ENCODE results near the gene TIFAB.

TIFAB gene

DNA sequence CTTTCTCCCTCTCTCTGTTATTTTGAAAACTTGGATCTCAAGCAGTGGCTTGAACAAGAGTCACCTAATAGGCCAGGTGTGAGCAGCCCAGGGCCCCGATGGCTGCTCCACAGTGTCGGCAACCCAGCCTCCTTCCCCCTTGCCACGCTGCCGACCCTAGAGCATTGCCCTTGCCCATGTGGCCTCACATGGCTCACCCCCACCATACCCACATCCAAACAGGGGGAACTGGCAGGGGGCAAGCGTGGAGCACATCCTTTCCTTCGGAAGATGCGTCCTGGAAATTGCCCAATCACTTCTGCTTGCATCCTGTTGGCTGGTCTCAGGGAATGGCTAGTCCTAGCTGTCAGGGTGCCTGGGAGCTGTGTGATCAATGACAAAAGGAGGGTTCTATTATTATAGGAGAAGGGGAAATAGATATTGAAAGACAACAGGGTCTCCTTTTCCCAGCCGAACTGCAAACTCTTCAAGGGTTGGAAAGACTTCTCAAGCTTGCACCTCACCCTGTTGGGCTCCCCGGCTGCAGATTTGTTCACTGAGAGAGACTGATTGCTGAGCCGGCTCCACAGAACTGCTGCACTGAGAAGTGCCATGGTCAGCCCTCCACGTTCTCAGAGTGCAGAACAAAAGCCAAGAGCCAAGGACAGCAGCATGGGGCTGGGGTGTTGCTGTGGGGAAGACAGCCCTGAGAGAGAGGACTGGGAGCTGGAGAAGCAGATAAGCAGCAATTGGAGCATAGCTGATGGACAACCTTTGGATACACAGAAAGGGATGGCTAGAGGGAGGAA lies 8.3 kb upstream of the TIFAB start:
- ATAC-seq = no peak
- TF ChIP-seq ZFP30 (CRISPR knock-in tag; IDR thresholded peaks at IDR 0.05) (no peak), ISL1 (CRISPR knock-in tag; IDR thresholded peaks at IDR 0.05) (no peak), PPARA (CRISPR knock-in tag; IDR thresholded peaks at IDR 0.05; ENCODE audit: borderline replicate concordance) (no peak)

DNA sequence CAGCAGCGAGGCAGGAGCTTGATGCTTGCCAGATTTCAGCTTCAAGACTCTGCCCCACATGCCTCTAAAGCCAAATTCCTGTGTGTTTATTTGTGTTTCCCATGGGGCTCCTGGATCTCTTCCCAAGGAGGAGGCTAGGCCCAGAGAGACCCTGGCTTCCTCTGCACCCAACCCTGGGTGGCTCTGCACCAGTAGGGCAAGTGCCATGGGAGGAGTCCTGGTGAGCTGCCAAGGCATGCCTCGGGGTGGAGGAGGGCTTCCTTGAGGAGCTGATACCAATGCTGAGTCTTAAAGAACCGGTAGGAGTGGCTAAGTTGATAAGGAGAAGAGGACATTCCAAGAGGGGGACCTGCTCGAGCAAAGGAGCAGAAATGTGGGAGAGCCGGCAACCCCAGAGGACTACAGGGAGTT lies 6.8 kb upstream of the TIFAB start:
- TF ChIP-seq, protein P1, sequence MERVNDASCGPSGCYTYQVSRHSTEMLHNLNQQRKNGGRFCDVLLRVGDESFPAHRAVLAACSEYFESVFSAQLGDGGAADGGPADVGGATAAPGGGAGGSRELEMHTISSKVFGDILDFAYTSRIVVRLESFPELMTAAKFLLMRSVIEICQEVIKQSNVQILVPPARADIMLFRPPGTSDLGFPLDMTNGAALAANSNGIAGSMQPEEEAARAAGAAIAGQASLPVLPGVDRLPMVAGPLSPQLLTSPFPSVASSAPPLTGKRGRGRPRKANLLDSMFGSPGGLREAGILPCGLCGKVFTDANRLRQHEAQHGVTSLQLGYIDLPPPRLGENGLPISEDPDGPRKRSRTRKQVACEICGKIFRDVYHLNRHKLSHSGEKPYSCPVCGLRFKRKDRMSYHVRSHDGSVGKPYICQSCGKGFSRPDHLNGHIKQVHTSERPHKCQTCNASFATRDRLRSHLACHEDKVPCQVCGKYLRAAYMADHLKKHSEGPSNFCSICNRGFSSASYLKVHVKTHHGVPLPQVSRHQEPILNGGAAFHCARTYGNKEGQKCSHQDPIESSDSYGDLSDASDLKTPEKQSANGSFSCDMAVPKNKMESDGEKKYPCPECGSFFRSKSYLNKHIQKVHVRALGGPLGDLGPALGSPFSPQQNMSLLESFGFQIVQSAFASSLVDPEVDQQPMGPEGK (CRISPR knock-in tag; IDR thresholded peaks at IDR 0.05; ENCODE audit: borderline replicate concordance) = no peak
- TF ChIP-seq RARB (CRISPR knock-in tag; IDR thresholded peaks at IDR 0.05) = no peak
- no peak for TF ChIP-seq ISL1 (CRISPR knock-in tag; IDR thresholded peaks at IDR 0.05)
- TF ChIP-seq, protein P2, sequence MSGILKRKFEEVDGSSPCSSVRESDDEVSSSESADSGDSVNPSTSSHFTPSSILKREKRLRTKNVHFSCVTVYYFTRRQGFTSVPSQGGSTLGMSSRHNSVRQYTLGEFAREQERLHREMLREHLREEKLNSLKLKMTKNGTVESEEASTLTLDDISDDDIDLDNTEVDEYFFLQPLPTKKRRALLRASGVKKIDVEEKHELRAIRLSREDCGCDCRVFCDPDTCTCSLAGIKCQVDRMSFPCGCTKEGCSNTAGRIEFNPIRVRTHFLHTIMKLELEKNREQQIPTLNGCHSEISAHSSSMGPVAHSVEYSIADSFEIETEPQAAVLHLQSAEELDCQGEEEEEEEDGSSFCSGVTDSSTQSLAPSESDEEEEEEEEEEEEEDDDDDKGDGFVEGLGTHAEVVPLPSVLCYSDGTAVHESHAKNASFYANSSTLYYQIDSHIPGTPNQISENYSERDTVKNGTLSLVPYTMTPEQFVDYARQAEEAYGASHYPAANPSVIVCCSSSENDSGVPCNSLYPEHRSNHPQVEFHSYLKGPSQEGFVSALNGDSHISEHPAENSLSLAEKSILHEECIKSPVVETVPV (CRISPR knock-in tag; IDR thresholded peaks at IDR 0.05) = no peak
- TF ChIP-seq, protein P3, sequence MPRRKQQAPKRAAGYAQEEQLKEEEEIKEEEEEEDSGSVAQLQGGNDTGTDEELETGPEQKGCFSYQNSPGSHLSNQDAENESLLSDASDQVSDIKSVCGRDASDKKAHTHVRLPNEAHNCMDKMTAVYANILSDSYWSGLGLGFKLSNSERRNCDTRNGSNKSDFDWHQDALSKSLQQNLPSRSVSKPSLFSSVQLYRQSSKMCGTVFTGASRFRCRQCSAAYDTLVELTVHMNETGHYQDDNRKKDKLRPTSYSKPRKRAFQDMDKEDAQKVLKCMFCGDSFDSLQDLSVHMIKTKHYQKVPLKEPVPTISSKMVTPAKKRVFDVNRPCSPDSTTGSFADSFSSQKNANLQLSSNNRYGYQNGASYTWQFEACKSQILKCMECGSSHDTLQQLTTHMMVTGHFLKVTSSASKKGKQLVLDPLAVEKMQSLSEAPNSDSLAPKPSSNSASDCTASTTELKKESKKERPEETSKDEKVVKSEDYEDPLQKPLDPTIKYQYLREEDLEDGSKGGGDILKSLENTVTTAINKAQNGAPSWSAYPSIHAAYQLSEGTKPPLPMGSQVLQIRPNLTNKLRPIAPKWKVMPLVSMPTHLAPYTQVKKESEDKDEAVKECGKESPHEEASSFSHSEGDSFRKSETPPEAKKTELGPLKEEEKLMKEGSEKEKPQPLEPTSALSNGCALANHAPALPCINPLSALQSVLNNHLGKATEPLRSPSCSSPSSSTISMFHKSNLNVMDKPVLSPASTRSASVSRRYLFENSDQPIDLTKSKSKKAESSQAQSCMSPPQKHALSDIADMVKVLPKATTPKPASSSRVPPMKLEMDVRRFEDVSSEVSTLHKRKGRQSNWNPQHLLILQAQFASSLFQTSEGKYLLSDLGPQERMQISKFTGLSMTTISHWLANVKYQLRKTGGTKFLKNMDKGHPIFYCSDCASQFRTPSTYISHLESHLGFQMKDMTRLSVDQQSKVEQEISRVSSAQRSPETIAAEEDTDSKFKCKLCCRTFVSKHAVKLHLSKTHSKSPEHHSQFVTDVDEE (CRISPR knock-in tag; IDR thresholded peaks at IDR 0.05) = no peak
- no peak for TF ChIP-seq OSR1 (CRISPR knock-in tag; IDR thresholded peaks at IDR 0.05)
- TF ChIP-seq SNAI2 (CRISPR knock-in tag; IDR thresholded peaks at IDR 0.05) = no peak
- no peak for ATAC-seq

DNA sequence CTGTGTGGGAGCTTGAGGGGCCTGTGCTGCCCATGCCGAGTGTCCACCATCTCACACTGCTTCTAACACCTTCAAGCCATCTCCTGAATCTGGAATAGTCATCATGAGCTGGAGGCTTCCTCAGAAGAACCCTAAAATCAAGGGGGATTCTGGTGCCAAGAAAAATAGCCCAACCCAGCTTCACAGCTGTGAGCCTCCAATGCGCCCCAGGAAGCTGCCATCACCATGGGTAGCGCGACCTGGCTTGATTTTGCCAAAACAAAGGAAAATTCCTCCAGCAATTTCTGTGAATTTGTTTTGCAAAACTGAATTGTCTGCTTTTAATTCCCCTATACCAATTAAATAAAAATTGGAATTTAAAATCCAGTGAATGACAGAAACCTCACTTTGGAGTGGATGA lies 6.2 kb upstream of the TIFAB start:
- ATAC-seq = no peak
- no peak for TF ChIP-seq RARB (CRISPR knock-in tag; IDR thresholded peaks at IDR 0.05)
- TF ChIP-seq TCF4 (CRISPR knock-in tag; IDR thresholded peaks at IDR 0.05; ENCODE audit: borderline replicate concordance) = no peak
- no peak for TF ChIP-seq ZFP3 (CRISPR knock-in tag; IDR thresholded peaks at IDR 0.05)
- TF ChIP-seq ZNF565 (CRISPR knock-in tag; conservative IDR thresholded peaks at IDR 0.05; ENCODE audit: low read depth) = no peak
- TF ChIP-seq CSDC2 (CRISPR knock-in tag; IDR thresholded peaks at IDR 0.05) = no peak
- TF ChIP-seq ISL1 (CRISPR knock-in tag; IDR thresholded peaks at IDR 0.05) = no peak
- TF ChIP-seq, protein P4, sequence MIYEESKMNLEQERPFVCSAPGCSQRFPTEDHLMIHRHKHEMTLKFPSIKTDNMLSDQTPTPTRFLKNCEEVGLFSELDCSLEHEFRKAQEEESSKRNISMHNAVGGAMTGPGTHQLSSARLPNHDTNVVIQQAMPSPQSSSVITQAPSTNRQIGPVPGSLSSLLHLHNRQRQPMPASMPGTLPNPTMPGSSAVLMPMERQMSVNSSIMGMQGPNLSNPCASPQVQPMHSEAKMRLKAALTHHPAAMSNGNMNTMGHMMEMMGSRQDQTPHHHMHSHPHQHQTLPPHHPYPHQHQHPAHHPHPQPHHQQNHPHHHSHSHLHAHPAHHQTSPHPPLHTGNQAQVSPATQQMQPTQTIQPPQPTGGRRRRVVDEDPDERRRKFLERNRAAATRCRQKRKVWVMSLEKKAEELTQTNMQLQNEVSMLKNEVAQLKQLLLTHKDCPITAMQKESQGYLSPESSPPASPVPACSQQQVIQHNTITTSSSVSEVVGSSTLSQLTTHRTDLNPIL (CRISPR knock-in tag; IDR thresholded peaks at IDR 0.05; ENCODE audit: low read depth) = no peak
- TF ChIP-seq, protein P5, sequence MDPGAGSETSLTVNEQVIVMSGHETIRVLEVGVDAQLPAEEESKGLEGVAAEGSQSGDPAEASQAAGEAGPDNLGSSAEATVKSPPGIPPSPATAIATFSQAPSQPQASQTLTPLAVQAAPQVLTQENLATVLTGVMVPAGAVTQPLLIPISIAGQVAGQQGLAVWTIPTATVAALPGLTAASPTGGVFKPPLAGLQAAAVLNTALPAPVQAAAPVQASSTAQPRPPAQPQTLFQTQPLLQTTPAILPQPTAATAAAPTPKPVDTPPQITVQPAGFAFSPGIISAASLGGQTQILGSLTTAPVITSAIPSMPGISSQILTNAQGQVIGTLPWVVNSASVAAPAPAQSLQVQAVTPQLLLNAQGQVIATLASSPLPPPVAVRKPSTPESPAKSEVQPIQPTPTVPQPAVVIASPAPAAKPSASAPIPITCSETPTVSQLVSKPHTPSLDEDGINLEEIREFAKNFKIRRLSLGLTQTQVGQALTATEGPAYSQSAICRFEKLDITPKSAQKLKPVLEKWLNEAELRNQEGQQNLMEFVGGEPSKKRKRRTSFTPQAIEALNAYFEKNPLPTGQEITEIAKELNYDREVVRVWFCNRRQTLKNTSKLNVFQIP (CRISPR knock-in tag; IDR thresholded peaks at IDR 0.05; ENCODE audit: borderline replicate concordance, low read depth) = no peak
- TF ChIP-seq PPARA (CRISPR knock-in tag; IDR thresholded peaks at IDR 0.05; ENCODE audit: borderline replicate concordance) = no peak
- TF ChIP-seq BACH2 (CRISPR knock-in tag; IDR thresholded peaks at IDR 0.05; ENCODE audit: borderline replicate concordance) = no peak
- no peak for TF ChIP-seq ZC3H10 (CRISPR knock-in tag; IDR thresholded peaks at IDR 0.05)
- TF ChIP-seq, protein P2 (CRISPR knock-in tag; IDR thresholded peaks at IDR 0.05) = no peak
- TF ChIP-seq OSR1 (CRISPR knock-in tag; IDR thresholded peaks at IDR 0.05) = no peak
- no peak for TF ChIP-seq ZNF8 (CRISPR knock-in tag; IDR thresholded peaks at IDR 0.05)
- no peak for TF ChIP-seq TOX (CRISPR knock-in tag; IDR thresholded peaks at IDR 0.05; ENCODE audit: borderline replicate concordance)
- TF ChIP-seq GLIS3 (CRISPR knock-in tag; IDR thresholded peaks at IDR 0.05) = no peak
- no peak for TF ChIP-seq ARNTL (CRISPR knock-in tag; IDR thresholded peaks at IDR 0.05; ENCODE audit: borderline replicate concordance, low read depth)
- TF ChIP-seq, protein P1 (CRISPR knock-in tag; IDR thresholded peaks at IDR 0.05; ENCODE audit: borderline replicate concordance) = no peak
- TF ChIP-seq ZNF70 (CRISPR knock-in tag; IDR thresholded peaks at IDR 0.05) = no peak
